ENCODE results near the gene MAEL.
A peak's percentile ranks its signal among the peaks of the same experiment; 100 is the strongest.
"Not testable (repeated sequence)": the region's sequence is repeated elsewhere in the genome, so short reads cannot be mapped to it uniquely, and the experiment has no call there.

MAEL gene

GRCh38 chr1:167016100-167016750 is 27.1 kb downstream of the MAEL start:
- TF ChIP-seq, protein P1, sequence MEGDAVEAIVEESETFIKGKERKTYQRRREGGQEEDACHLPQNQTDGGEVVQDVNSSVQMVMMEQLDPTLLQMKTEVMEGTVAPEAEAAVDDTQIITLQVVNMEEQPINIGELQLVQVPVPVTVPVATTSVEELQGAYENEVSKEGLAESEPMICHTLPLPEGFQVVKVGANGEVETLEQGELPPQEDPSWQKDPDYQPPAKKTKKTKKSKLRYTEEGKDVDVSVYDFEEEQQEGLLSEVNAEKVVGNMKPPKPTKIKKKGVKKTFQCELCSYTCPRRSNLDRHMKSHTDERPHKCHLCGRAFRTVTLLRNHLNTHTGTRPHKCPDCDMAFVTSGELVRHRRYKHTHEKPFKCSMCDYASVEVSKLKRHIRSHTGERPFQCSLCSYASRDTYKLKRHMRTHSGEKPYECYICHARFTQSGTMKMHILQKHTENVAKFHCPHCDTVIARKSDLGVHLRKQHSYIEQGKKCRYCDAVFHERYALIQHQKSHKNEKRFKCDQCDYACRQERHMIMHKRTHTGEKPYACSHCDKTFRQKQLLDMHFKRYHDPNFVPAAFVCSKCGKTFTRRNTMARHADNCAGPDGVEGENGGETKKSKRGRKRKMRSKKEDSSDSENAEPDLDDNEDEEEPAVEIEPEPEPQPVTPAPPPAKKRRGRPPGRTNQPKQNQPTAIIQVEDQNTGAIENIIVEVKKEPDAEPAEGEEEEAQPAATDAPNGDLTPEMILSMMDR (IDR thresholded peaks at IDR 0.05), result no peak
- Histone ChIP-seq H3K4me1 (ENCODE audit: control insufficient read depth in 1 of 2, insufficient read depth in 1 of 2, low read depth in 1 of 2, low read length in 1 of 2) (no peaks in the 10 kb centered on the region), H3K27ac (no peak overlapping the region), H3K4me3 (ENCODE audit: low read depth in 1 of 2, low read length in 1 of 2) (no peak overlapping the region), H3K27me3 (no peaks in the 10 kb centered on the region), H3K9me3 (no peaks in the 10 kb centered on the region), H3K36me3 (no peaks in the 10 kb centered on the region)

GRCh38 chr1:167022384-167022783 is 33.3 kb downstream of the MAEL start:
- no peaks in the 10 kb centered on the region for H3K9me3 ChIP-seq
- no peak overlapping the region for H3K4me3 ChIP-seq (ENCODE audit: low read depth in 1 of 2, low read length in 1 of 2)
- no peaks in the 10 kb centered on the region for H3K27me3 ChIP-seq
- H3K4me1 ChIP-seq (ENCODE audit: control insufficient read depth in 1 of 2, insufficient read depth in 1 of 2, low read depth in 1 of 2, low read length in 1 of 2), result no peaks in the 10 kb centered on the region
- H3K27ac ChIP-seq, result no peak overlapping the region
- no peaks in the 10 kb centered on the region for H3K36me3 ChIP-seq
- TF ChIP-seq, protein P1 (IDR thresholded peaks at IDR 0.05), result no peak

- not testable (repeated sequence) for H3K4me3 ChIP-seq (ENCODE audit: low read depth in 1 of 2, low read length in 1 of 2); H3K9me3 ChIP-seq; H3K27ac ChIP-seq; H3K4me1 ChIP-seq (ENCODE audit: control insufficient read depth in 1 of 2, insufficient read depth in 1 of 2, low read depth in 1 of 2, low read length in 1 of 2); H3K27me3 ChIP-seq; H3K36me3 ChIP-seq
Measured at GRCh38 chr1:167029553-167029952, 40.5 kb downstream of the MAEL start.

DNA sequence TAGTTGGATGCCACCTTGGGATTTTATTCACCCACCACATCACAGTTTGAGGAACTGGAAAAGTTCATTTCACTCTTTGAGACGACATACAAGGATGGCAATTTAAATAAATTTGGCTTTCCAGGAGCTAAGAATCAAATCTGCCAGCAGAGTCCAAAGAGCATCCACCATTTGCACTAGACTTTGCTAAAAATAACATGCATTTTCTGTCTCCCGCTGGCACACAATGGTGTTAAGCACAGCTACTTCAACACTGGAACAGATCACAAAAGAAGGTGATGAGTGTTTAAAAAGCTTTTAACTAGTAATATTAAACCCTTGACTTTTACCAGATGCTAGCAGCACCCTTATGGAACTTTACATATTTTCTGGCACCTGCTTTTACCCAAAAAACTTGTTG is 44.6 kb downstream of the MAEL start:
- Histone ChIP-seq H3K4me1 (ENCODE audit: control insufficient read depth in 1 of 2, insufficient read depth in 1 of 2, low read depth in 1 of 2, low read length in 1 of 2) (no peaks in the 10 kb centered on the region), H3K27ac (no peak overlapping the region), H3K4me3 (ENCODE audit: low read depth in 1 of 2, low read length in 1 of 2) (no peak overlapping the region), H3K9me3 (no peaks in the 10 kb centered on the region), H3K36me3 (no peaks in the 10 kb centered on the region), H3K27me3 (peaks cover 15% of the 10 kb centered on the region)
- TF ChIP-seq, protein P1 (IDR thresholded peaks at IDR 0.05), result no peak

- Histone ChIP-seq H3K4me1 (ENCODE audit: control insufficient read depth in 1 of 2, insufficient read depth in 1 of 2, low read depth in 1 of 2, low read length in 1 of 2) (peaks cover 0 to 8% of the 10 kb centered on the region in 2 experiments), H3K36me3 (no peaks in the 10 kb centered on the region), H3K27me3 (no peaks in the 10 kb centered on the region), H3K4me3 (ENCODE audit: low read depth in 1 of 2, low read length in 1 of 2) (peak overlapping the region; percentile 49 to 57), H3K9me3 (no peaks in the 10 kb centered on the region), H3K27ac (no peak overlapping the region)
- TF ChIP-seq, protein P1 (IDR thresholded peaks at IDR 0.05), result no peak
Measured at GRCh38 chr1:167043752-167044488, 54.8 kb downstream of the MAEL start.

DNA sequence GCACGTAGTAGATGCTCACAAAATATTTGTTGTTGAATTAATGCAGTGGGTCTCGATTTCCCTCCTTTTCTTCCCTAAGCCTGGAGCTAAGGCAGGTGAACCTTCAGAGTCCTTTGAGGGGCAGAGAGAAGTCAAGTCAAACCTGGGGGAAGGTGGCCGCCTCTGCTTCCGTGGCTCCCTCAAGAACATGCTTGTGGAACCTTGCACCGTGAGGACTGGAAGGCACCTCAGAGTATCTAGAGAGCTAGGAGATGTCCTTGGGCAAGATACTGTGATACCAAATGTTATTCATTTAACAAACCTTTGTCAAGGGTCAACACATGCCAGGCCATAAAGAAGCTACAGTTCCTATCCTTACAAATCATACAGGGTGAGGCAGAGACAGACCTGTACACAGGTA is 62.8 kb downstream of the MAEL start:
- Histone ChIP-seq H3K4me1 (ENCODE audit: control insufficient read depth in 1 of 2, insufficient read depth in 1 of 2, low read depth in 1 of 2, low read length in 1 of 2) (no peaks in the 10 kb centered on the region), H3K36me3 (no peaks in the 10 kb centered on the region), H3K9me3 (no peaks in the 10 kb centered on the region), H3K4me3 (ENCODE audit: low read depth in 1 of 2, low read length in 1 of 2) (no peak overlapping the region), H3K27me3 (no peaks in the 10 kb centered on the region), H3K27ac (no peak overlapping the region)
- TF ChIP-seq, protein P1 (IDR thresholded peaks at IDR 0.05), result no peak

Measured in neutrophil (primary cell).